GM19099 (cell line): ENCODE measurements around the gene GPX2.

Experiments used
- POLR2A ChIP-seq: IDR thresholded peaks from 3 replicates; pipeline ENCODE4 v1.6.1; 2011; ENCODE audit warnings: low read depth; ENCODE audit not compliant: insufficient read length; ENCODE audit errors: extremely low read depth

Gene GPX2

GRCh38 chr14:64968167-64968566 lies 25.6 kb upstream of the GPX2 start:
- no peak for TF ChIP-seq POLR2A

- TF ChIP-seq POLR2A = no peak
Measured at GRCh38 chr14:64966976-64967375, 24.4 kb upstream of the GPX2 start.

GRCh38 chr14:64965356-64966000 lies 22.9 kb upstream of the GPX2 start:
- no peak for TF ChIP-seq POLR2A

GRCh38 chr14:64963611-64964010 lies 21.1 kb upstream of the GPX2 start:
- no peak for TF ChIP-seq POLR2A

- no peak for TF ChIP-seq POLR2A
Measured at GRCh38 chr14:64960762-64961276, 18.3 kb upstream of the GPX2 start.

GRCh38 chr14:64958743-64959142 lies 16.2 kb upstream of the GPX2 start:
- no peak for TF ChIP-seq POLR2A

- no peak for TF ChIP-seq POLR2A
Measured at GRCh38 chr14:64958201-64958600, 15.7 kb upstream of the GPX2 start.

- no peak for TF ChIP-seq POLR2A
Measured at GRCh38 chr14:64956697-64957406, 14.3 kb upstream of the GPX2 start.

- TF ChIP-seq POLR2A = no peak
Measured at GRCh38 chr14:64955297-64955696, 12.8 kb upstream of the GPX2 start.

GRCh38 chr14:64954491-64955240 lies 12.1 kb upstream of the GPX2 start:
- no peak for TF ChIP-seq POLR2A

GRCh38 chr14:64953661-64954060 lies 11.1 kb upstream of the GPX2 start:
- TF ChIP-seq POLR2A = no peak

GRCh38 chr14:64953310-64953654 lies 10.7 kb upstream of the GPX2 start:
- no peak for TF ChIP-seq POLR2A

- no peak for TF ChIP-seq POLR2A
Measured at GRCh38 chr14:64952598-64953309, 10.2 kb upstream of the GPX2 start.

- no peak for TF ChIP-seq POLR2A
Measured at GRCh38 chr14:64951724-64952123, 9.2 kb upstream of the GPX2 start.

- no peak for TF ChIP-seq POLR2A
Measured at GRCh38 chr14:64951291-64951690, 8.7 kb upstream of the GPX2 start.
